ENCODE data around the gene POLRMT. TPM values are rescaled to one million over a fixed set of nuclear protein-coding genes. Genes with fewer than 3 reads are reported as not detected.

POLRMT gene
- total RNA-seq, 1 donor: 22.0 TPM

DNA sequence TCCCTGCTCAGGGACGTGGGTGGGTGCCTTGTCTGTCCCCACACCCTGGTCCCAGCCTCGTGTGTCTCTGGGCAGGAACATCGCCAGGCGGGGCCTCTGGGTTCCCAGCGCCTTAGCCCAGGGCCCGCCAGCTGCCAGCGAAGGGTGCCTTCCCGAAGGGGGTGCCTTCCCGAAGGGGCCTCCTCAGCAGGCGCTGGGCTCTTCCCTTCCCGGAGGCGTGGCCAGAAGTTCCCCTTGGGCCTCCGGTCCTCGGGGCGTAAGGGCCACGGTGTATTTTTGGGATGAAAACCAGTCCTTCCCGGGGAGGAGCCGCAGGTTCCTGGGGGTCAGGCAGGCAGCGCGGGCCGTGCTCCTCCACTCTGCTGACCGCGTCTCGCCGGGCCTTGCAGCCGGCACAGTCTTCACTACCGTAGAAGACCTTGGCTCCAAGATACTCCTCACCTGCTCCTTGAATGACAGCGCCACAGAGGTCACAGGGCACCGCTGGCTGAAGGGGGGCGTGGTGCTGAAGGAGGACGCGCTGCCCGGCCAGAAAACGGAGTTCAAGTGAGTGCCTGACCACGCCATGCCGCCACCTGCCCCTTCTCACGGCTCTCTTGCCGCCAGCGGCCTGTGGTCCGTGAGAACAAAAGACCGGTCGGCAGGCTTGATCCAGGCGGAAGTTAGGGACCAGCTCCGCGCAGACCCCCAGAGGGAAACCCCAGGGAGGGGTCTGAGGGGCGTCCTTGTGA lies 54.1 kb downstream of the POLRMT start:
- H3K4me3 ChIP-seq (ENCODE audit: low read depth, low read length): no peak overlapping the region
- TF ChIP-seq, protein P1, sequence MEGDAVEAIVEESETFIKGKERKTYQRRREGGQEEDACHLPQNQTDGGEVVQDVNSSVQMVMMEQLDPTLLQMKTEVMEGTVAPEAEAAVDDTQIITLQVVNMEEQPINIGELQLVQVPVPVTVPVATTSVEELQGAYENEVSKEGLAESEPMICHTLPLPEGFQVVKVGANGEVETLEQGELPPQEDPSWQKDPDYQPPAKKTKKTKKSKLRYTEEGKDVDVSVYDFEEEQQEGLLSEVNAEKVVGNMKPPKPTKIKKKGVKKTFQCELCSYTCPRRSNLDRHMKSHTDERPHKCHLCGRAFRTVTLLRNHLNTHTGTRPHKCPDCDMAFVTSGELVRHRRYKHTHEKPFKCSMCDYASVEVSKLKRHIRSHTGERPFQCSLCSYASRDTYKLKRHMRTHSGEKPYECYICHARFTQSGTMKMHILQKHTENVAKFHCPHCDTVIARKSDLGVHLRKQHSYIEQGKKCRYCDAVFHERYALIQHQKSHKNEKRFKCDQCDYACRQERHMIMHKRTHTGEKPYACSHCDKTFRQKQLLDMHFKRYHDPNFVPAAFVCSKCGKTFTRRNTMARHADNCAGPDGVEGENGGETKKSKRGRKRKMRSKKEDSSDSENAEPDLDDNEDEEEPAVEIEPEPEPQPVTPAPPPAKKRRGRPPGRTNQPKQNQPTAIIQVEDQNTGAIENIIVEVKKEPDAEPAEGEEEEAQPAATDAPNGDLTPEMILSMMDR (IDR thresholded peaks at IDR 0.05; ENCODE audit: insufficient read depth, low read length): no peak
- DNase-seq (ENCODE audit: low read depth): no peak

DNA sequence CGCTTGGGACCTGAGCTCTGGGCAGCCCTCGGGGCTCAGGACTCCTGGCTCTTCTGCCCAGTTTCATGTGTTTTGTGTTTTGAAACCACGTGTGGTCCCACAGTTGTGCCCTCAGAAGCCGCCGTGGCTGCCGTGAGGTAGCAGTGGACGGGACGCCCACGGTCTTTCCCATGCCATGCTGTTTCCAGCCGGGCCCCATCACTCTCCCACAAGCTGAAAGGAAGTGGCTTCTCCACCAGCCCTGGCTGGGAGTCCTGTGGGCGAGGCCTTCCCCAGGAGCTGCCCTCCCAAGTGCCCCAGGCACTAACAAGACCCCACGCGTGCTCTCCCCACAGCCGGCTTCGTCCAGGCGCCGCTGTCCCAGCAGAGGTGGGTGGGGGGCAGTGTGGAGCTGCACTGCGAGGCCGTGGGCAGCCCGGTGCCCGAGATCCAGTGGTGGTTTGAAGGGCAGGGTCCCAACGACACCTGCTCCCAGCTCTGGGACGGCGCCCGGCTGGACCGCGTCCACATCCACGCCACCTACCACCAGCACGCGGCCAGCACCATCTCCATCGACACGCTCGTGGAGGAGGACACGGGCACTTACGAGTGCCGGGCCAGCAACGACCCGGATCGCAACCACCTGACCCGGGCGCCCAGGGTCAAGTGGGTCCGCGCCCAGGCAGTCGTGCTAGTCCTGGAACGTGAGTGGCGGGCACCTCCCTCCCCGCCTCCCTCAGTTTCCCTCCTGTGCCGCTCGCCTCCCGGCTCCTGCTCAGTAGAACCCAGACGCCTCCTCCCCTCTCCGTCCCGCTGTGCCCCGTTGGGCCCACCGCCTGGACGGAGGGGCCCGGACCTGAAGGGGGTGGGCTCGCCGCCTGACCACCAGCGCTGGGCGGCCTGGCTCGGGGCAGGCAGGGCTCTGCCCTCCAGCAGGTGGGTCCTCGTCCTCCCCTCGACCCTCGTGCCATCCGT lies 55.6 kb downstream of the POLRMT start:
- DNase-seq (ENCODE audit: low read depth): no peak
- H3K4me3 ChIP-seq (ENCODE audit: low read depth, low read length): no peak overlapping the region
- TF ChIP-seq, protein P1 (IDR thresholded peaks at IDR 0.05; ENCODE audit: insufficient read depth, low read length): no peak

DNA sequence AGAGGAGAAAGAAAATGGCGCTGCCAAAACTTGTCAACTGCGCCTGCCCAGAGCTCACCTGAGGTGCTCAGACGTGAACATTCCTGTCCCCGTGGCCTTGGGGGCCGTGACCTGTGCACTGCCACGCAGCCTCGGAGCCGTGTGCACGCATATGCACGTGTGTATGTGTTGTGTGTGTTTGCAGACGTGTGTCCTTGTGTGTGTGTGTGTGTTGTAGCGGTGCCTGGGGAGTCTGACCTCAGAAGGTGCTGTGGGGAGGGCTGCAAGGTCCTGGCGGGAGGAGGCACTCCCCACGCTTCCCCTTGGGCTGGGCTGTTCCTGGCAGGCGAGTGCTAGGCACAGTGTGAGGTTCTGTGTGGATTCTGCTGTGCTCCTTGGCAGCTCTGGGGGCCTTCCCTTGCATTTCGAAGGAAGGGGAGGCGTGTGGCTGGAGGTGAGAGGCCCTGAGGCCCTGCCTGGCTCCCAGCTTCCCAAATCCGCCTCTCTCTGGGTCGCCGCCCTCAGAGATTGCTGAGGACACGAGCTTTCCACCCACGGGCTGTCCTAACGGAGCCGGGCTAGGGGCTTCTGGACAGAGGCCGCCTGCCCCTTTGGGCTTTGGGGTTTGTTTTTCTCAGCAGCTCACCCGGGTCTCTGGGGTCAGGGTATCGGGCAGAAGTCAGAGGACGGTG lies 56.4 kb downstream of the POLRMT start:
- TF ChIP-seq, protein P1 (IDR thresholded peaks at IDR 0.05; ENCODE audit: insufficient read depth, low read length): no peak
- no peak overlapping the region for H3K4me3 ChIP-seq (ENCODE audit: low read depth, low read length)
- DNase-seq (ENCODE audit: low read depth): no peak

DNA sequence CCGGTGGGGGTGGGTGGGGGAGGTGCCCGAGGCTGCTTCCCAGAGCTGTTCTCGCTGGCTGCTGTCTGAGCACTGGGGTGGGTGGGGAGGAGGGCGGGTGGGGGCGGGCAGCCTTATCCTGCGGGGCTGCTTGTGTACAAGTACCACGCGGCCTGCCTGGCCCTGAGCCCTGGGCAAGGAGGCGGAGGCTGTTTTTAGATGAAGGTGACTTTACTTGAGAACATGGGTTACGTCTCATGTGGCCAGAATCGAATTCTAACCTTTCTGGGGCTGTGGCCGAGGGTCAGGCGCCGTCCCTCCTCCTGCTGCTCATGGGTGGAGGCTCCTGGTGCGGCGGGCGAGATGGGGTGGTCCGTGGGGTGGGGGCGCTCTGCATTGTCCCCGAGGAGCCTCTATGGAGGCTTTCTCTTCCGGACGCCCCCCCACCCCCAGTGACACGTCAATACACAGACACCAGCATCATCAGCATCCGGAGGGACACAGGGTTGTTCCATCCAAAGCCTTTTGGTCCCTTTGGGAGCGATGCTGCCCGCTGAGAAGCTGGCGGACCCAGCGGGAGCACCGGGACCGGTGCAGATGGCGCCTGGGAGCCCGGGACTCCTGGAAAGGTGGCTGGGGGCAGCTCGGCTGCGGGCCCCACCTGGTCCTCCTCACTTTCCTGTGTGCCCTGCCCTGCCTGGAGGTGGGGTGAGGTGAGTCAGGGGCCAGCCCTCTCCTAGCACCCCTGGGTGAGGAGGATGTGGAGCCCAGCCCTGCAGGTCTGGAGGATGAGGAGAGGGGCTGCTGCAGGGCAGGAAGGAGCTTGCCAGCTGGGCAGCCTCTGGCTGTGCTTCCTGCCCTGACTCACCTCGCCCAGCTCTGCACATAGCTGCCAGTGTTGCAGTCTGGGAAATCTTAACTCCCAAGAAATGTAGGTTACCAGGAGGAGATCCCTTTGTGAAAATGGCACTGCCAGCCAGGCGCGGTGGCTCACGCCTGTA lies 57.5 kb downstream of the POLRMT start:
- TF ChIP-seq, protein P1 (IDR thresholded peaks at IDR 0.05; ENCODE audit: insufficient read depth, low read length): no peak
- peak overlapping the region; percentile 57 for H3K4me3 ChIP-seq (ENCODE audit: low read depth, low read length)
- peak; percentile 43 for DNase-seq (ENCODE audit: low read depth)

DNA sequence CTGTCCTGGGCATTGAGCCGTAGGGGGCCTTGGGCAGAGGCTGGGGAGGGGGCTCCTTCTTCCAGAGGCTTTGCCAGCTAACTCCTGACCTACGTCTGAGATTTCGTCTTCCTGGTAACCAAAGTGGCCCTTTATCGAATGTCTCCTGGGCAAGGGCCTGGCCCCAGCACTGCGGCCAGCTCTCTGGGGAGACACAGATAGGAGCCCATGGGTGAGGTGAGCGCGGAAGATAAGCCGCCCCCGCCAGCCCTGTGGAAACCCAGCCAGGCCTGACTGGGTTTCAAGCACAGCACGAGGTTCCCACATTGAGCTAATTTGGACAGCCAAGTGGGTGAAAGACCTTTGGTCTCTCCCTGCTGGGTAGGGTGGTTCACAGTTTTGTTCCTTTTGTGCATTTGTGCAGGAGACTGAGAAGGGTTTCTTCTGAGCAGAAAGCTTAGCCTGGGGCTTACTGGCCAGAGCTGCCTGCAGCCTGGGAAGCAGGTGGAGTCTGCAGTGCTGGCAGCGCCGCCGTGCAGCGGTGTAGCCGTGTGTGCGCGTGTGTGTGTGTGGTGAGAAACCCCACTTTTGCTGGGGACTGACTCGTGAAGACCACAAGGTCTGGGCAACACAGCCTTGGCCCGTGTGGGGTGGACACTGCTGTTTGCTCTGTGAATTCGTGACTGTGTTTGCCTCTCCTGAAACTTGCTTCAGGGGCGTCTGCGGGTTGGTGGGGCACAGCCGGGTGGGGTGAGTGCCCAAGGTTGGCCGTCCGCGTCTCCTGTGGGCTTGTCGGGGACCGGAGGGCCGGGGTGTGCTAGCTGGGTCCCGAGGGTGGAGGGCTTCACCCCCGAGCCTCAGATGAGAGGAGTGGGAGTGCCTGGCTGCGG lies 58.4 kb downstream of the POLRMT start:
- H3K4me3 ChIP-seq (ENCODE audit: low read depth, low read length): peak overlapping the region; percentile 57
- TF ChIP-seq, protein P1 (IDR thresholded peaks at IDR 0.05; ENCODE audit: insufficient read depth, low read length): no peak
- DNase-seq (ENCODE audit: low read depth): peak; percentile 54

Data from fibroblast of the aortic adventitia (primary cell).